Measurements from ENCODE around the gene COL4A1. TPM values are rescaled to one million over a fixed set of nuclear protein-coding genes. Genes with fewer than 3 reads are reported as not detected.

COL4A1 gene
- total RNA-seq, 2 donors from 2014 or later, result 80.4 to 253 TPM

DNA sequence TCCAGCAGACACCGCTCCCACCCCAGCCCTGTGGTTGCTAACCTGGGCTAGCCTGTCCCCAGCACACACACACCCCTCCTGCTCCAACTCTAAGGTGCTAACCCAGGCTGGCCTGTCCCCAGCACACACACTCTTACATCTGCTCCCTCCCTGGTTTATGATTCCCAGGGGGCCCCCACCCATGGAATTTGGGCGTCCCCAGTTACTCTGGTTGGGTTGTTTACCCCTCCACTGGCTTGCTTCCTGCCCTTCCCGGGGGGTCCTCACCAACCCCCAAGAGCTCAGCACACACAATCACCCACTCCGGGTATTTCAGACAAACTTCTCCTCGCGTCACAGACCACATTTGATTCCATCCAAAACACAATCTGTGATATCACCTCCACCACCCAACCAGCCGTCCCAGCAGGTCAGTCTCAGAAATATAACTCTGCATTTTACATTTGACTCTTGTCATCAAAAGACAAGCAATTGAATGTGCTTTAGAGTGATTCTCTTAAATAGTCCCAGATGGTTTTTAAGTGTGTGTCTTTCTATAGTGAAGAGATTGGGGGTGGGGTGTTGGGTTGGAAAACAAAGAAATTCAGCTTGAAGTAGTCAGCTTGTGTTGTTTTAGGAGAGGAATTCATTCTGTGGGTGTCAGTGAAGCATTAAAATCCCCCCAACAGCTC is 20.2 kb upstream of the COL4A1 start:
- 26 to 41% methylated on average over 6 to 7 of the region's 7 CpGs for WGBS, 2 donors
- ATAC-seq, result peak; percentile 82

GRCh38 chr13:110326263-110326904 is 19.4 kb upstream of the COL4A1 start:
- Histone ChIP-seq H3K4me1 (peaks cover 15% of the 10 kb centered on the region), H3K36me3 (replicated peaks in 1 of 2; ENCODE audit: insufficient read depth in 1 of 2, low read depth in 2 of 2) (no peaks in the 10 kb centered on the region), H3K4me3 (no peak overlapping the region), H3K27ac (peak overlapping the region; percentile 42 to 61 (median 46)), H3K27me3 (no peaks in the 10 kb centered on the region), H3K9me3 (no peaks in the 10 kb centered on the region)
- intact Hi-C loops (cut with DNase I), result no loop called here
- ATAC-seq (peak; percentile 16), DNase-seq (no peak)
- TF ChIP-seq CTCF (IDR thresholded peaks at IDR 0.05), result no peak
- no peak for TF ChIP-seq POLR2A (IDR thresholded peaks at IDR 0.05)
- WGBS, 2 donors, result 53 to 55% methylated on average over 7 to 12 of the region's 12 CpGs

More for the DNA sequence above, 20.2 kb upstream of the COL4A1 start:
- peak in 1 of 3 donors; percentile 18 for TF ChIP-seq POLR2A (IDR thresholded peaks at IDR 0.05)
- TF ChIP-seq CTCF (IDR thresholded peaks at IDR 0.05), result no peak
- H3K4me1 ChIP-seq, result peaks cover 14% of the 10 kb centered on the region
- H3K27me3 ChIP-seq, result no peaks in the 10 kb centered on the region
- H3K27ac ChIP-seq, result peak overlapping the region; percentile 42 to 61 (median 46)
- DNase-seq, result peak; percentile 42 to 53 (median 48)
- H3K36me3 ChIP-seq (replicated peaks in 1 of 2; ENCODE audit: insufficient read depth in 1 of 2, low read depth in 2 of 2), result no peaks in the 10 kb centered on the region
- H3K9me3 ChIP-seq, result no peaks in the 10 kb centered on the region
- H3K4me3 ChIP-seq, result no peak overlapping the region
- intact Hi-C loops (cut with DNase I), result no loop called here

DNA sequence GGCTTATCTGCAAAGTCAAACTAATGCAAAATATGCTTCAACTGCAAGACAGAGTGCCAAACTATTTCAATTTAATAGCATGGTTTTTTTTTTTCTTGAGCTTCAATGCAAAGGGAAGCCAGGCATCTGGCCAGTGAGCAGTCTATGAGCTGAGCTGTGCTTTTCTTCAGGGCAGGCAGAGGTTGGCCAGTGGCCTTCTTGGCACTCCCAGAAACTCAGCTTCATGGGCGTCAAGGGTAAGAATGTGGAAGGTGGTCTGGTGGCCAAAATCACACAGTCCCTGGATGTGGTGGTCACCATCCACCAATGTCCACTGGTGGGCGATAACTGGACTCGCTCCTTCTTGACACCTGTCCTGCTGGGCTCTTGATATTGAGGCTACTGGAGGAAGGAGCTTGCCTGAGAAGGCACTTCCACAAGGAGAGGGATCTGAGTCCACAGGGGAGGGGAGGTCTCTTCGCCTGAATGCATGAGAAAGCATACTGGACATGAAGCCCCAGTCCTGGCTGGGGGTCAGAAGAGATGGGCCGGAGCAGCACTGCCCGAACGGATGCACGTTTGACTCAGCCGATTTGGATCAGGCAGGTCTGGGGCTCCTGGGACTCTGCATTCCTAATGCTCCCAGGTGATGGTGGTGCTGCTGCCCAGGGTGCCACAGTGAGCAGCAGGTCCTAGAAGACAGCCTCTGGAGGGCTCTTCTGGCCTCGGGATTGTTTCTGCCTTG is 17.2 kb upstream of the COL4A1 start:
- no peaks in the 10 kb centered on the region for H3K9me3 ChIP-seq
- no peak overlapping the region for H3K4me3 ChIP-seq
- DNase-seq, result no peak
- no peaks in the 10 kb centered on the region for H3K27me3 ChIP-seq
- no peaks in the 10 kb centered on the region for H3K36me3 ChIP-seq (replicated peaks in 1 of 2; ENCODE audit: insufficient read depth in 1 of 2, low read depth in 2 of 2)
- no peak for ATAC-seq
- peaks cover 36% of the 10 kb centered on the region for H3K4me1 ChIP-seq
- TF ChIP-seq CTCF (IDR thresholded peaks at IDR 0.05), result no peak
- TF ChIP-seq POLR2A (IDR thresholded peaks at IDR 0.05), result no peak
- H3K27ac ChIP-seq, result no peak overlapping the region
- 67 to 88% methylated on average over 5 to 10 of the region's 10 CpGs for WGBS, 2 donors
- intact Hi-C loops (cut with DNase I), result no loop called here

DNA sequence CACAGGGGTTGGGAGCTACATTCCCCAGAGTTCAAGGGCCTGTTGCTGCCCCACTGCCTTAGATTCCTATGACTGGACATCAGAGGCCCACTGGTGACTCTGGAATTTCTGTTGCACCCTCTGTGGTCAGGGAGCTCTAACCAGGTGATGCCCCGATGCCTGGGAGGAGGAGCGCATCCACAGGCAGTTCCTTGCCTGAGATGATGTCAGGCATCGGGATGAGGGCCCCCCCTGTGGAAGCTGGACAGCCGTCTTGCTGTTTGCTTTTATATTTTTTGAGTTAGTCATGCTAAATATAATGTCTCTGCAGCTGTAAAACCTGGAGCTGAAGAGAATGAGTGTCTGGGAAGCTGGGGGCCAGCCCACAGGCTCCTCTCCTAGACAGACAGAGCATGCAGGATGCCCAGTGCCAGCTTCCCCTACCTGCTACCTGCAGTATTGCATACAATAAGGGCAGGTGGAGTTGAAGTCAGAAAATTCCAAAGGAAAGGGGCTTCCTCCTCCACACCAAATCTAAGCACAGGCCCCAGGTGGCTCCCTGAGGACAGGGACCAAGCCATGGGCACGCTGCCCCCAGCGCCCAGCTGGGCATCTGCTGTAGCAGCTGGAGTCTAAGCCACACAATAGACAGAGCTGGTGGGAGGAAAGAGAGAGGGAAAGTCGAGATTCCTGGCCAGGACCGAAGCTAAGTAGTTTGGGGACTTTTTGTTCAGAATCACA is 16.4 kb upstream of the COL4A1 start:
- H3K9me3 ChIP-seq, result no peaks in the 10 kb centered on the region
- no peak overlapping the region for H3K27ac ChIP-seq
- TF ChIP-seq CTCF (IDR thresholded peaks at IDR 0.05), result no peak
- TF ChIP-seq POLR2A (IDR thresholded peaks at IDR 0.05), result no peak
- no peak for DNase-seq
- intact Hi-C loops (cut with DNase I), result no loop called here
- H3K27me3 ChIP-seq, result no peaks in the 10 kb centered on the region
- no peak overlapping the region for H3K4me3 ChIP-seq
- WGBS, 2 donors, result 70 to 72% methylated on average over 8 of the region's 8 CpGs
- no peaks in the 10 kb centered on the region for H3K36me3 ChIP-seq (replicated peaks in 1 of 2; ENCODE audit: insufficient read depth in 1 of 2, low read depth in 2 of 2)
- H3K4me1 ChIP-seq, result peaks cover 44% of the 10 kb centered on the region
- no peak for ATAC-seq
